DND-41 (cell line): Measurements from ENCODE around the gene PHACTR1.

Experiments used
- CTCF ChIP-seq: IDR thresholded peaks from 2 replicates; pipeline ENCODE4 v1.5.1; 2012; ENCODE audit warnings: borderline replicate concordance, low read length, moderate library complexity, mild to moderate bottlenecking; ENCODE audit not compliant: poor library complexity, severe bottlenecking; ENCODE audit errors: extremely low read depth
- EZH2 ChIP-seq: IDR thresholded peaks from 3 replicates; pipeline ENCODE4 v1.6.1; 2012; ENCODE audit warnings: borderline replicate concordance, low read depth, mild to moderate bottlenecking, moderate library complexity, low read length, inconsistent platforms; ENCODE audit not compliant: severe bottlenecking

- TF ChIP-seq CTCF (no peak), EZH2 (no peak)
Observed at GRCh38 chr6:12709556-12710232, 6.9 kb upstream of the PHACTR1 start.
